Sigmoid colon (tissue), 4 donors: Measurements from ENCODE around the gene CFAP100.

Source experiments
- CTCF ChIP-seq, 4 experiments: fragments of 450-650 bp in 3 of 4; fragments of 200-600 bp in 1 of 4; IDR thresholded peaks; one replicate each; pipeline ENCODE4 v1.5.1; 2016 to 2019; ENCODE audit warnings: antibody characterized with exemption in 4 of 4, mild to moderate bottlenecking in 3 of 4, moderate library complexity in 2 of 4
- EP300 ChIP-seq, 4 donors: sonication (generic); formaldehyde crosslinking; IDR thresholded peaks; one replicate each; pipeline ENCODE4 v1.6.1; 2017; ENCODE audit warnings: antibody characterized with exemption in 4 of 4
- POLR2A ChIP-seq, 2 donors: fragments of 450-650 bp; IDR thresholded peaks; one replicate each; pipeline ENCODE4 v1.6.1; 2016; ENCODE audit warnings: antibody characterized with exemption in 2 of 2, mild to moderate bottlenecking in 2 of 2, moderate library complexity in 2 of 2
- POLR2AphosphoS5 ChIP-seq, 4 donors: sonication (generic); formaldehyde crosslinking; IDR thresholded peaks; one replicate each; pipeline ENCODE4 v1.6.1; 2017; ENCODE audit warnings: antibody characterized with exemption in 4 of 4

DNA sequence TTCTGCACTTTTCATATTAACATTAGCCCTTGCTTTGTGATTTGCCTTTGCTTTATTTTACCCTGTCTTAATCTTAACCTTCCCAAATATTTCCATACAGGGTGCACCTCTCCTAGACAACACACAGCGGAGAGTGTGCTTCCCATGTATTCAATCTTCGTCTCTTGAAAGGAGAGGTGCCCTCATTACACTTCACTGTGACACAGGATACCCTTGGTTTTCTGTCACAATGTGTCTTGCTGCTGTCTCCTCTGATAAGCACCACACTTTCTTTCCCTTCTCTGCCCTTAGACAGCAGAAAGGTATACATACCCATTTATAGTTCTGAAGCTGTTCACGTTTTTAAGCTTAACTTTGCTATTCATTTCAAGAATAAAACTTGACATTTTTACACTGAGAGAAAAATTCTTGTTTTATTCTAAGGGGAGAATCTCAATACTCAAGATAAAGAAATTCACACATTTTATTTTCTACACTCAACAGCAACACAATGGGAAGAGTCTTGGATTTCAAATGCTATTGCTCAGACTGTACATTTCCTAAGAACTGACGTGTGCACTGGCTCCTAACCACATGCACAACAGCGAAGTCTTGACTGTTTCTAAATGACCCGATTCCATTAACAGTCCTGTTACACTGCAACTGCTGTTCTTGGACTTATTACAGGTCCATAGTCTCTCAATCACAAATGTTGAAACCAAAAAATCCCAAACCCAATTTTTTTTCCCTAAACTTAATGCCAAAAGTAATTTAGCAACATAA lies 59.9 kb downstream of the CFAP100 start:
- TF ChIP-seq CTCF (IDR thresholded peaks at IDR 0.05) (no peak), POLR2A (IDR thresholded peaks at IDR 0.05) (no peak), POLR2AphosphoS5 (IDR thresholded peaks at IDR 0.05) (no peak), EP300 (IDR thresholded peaks at IDR 0.05) (no peak)
